K562 (cell line): ENCODE results near the gene GATC. TPM values are rescaled to one million over a fixed set of nuclear protein-coding genes. Genes with fewer than 3 reads are reported as not detected.

ENCODE experiments used
- DACH1 ChIP-seq: fragments of 450-650 bp; IDR thresholded peaks from 2 replicates; pipeline ENCODE4 v1.6.1; 2018; ENCODE audit not compliant: partially characterized antibody
- EP400 ChIP-seq: fragments of 450-650 bp; IDR thresholded peaks from 2 replicates; pipeline ENCODE4 v1.6.1; 2017; ENCODE audit warnings: antibody characterized with exemption, mild to moderate bottlenecking, moderate library complexity
- FOXA3 ChIP-seq, 2 experiments: fragments of 450-650 bp in 1 of 2; sonication (generic) in 1 of 2; formaldehyde crosslinking; IDR thresholded peaks in 1 of 2; conservative IDR thresholded peaks in 1 of 2; 2 replicates each; pipeline versions ENCODE4 v1.4.0 to v1.8.0; 2020 to 2022; ENCODE audit warnings: mild to moderate bottlenecking in 2 of 2, missing genetic modification reagents in 1 of 2
- GABPB1 ChIP-seq: sonication (generic); formaldehyde crosslinking; IDR thresholded peaks from 2 replicates; pipeline ENCODE4 v1.8.0; 2022; ENCODE audit warnings: mild to moderate bottlenecking, missing genetic modification reagents
- NFRKB ChIP-seq: fragments of 450-650 bp; IDR thresholded peaks from 2 replicates; pipeline ENCODE4 v1.6.1; 2016; ENCODE audit warnings: low read depth
- RHOXF2B ChIP-seq: fragments of 250-450 bp; sonication (Bioruptor Pico); conservative IDR thresholded peaks from 2 replicates; pipeline ENCODE4 v1.5.1; 2021
- SAP30 ChIP-seq: fragments of 200-600 bp; sonication (generic); IDR thresholded peaks from 2 replicates; pipeline ENCODE4 v1.6.1; 2012; ENCODE audit warnings: borderline replicate concordance, low read depth, mild to moderate bottlenecking, moderate library complexity, low read length, control low read depth, inconsistent platforms; ENCODE audit not compliant: insufficient read depth, poor library complexity, severe bottlenecking
- TAF7 ChIP-seq: fragments of 450-650 bp; IDR thresholded peaks from 2 replicates; pipeline ENCODE4 v1.6.1; 2016; ENCODE audit warnings: missing genetic modification characterization, missing compliant biosample characterization
- ZEB2 ChIP-seq: fragments of 450-650 bp; IDR thresholded peaks from 2 replicates; pipeline ENCODE4 v1.6.1; 2016
- ZNF57 ChIP-seq: fragments of 450-650 bp; formaldehyde crosslinking; IDR thresholded peaks from 2 replicates; pipeline ENCODE4 v1.4.0; 2020; ENCODE audit warnings: mild to moderate bottlenecking, moderate library complexity
- ZNF584 ChIP-seq: fragments of 200-800 bp; sonication (Bioruptor generic); IDR thresholded peaks from 2 replicates; pipeline ENCODE4 v1.6.1; 2016; ENCODE audit warnings: low read depth, mild to moderate bottlenecking, missing genetic modification characterization, missing compliant biosample characterization
- polyA plus RNA-seq, 8 experiments: library from polyadenylated mRNA; depleted of rRNA in 4 of 8; stranded (reverse) in 5 of 8; unstranded in 3 of 8; fragments of >200 nt; fragmentation: Nextera tagmentation in 2 of 8; fragmentation: Illumina TruSeq in 1 of 8; extraction: Ambion mirVana in 2 of 8; extraction: Trizol in 1 of 8; gene quantifications; 2 replicates each; pipeline versions ENCODE4 v1.2.1 to v1.2.3, GENCODE V29; 2011 to 2014; ENCODE audit warnings: inconsistent platforms in 1 of 8, missing spikeins in 1 of 8
- total RNA-seq, 7 experiments: library from RNA; depleted of rRNA in 6 of 7; stranded (reverse); fragments of >200 nt in 6 of 7; fragmentation: Illumina TruSeq in 2 of 7; extraction: Trizol in 2 of 7; gene quantifications; 2 replicates each; pipeline versions ENCODE4 v1.2.1 to v1.2.3, GENCODE V29; 2011 to 2021; ENCODE audit warnings: low replicate concordance in 1 of 7
- TF ChIP-seq, protein P1 (sequence below): IDR thresholded peaks from 2 replicates; pipeline ENCODE4 v1.6.1; 2011; ENCODE audit warnings: borderline replicate concordance, low read depth, mild to moderate bottlenecking, moderate library complexity, low read length; ENCODE audit not compliant: insufficient read depth, poor library complexity, severe bottlenecking
- TF ChIP-seq, protein P2 (sequence below), 2 experiments: fragments of 450-650 bp in 1 of 2; sonication (generic) in 1 of 2; formaldehyde crosslinking; conservative IDR thresholded peaks; 2 replicates each; pipeline versions ENCODE4 v1.4.0 to v1.8.1; 2020 to 2022; ENCODE audit warnings: mild to moderate bottlenecking in 1 of 2, missing genetic modification reagents in 1 of 2
- TF ChIP-seq, protein P3 (sequence below): fragments of 450-650 bp; conservative IDR thresholded peaks from 2 replicates; pipeline ENCODE4 v1.6.1; 2016; ENCODE audit warnings: missing genetic modification characterization, low read depth, mild to moderate bottlenecking, missing compliant biosample characterization, moderate library complexity
- TF ChIP-seq, protein P4 (sequence below): sonication (generic); formaldehyde crosslinking; IDR thresholded peaks from 2 replicates; pipeline ENCODE4 v1.8.0; 2022; ENCODE audit warnings: missing genetic modification reagents, mild to moderate bottlenecking, moderate library complexity, borderline replicate concordance
- TF ChIP-seq, protein P5 (sequence below), 2 experiments: IDR thresholded peaks; 2 replicates each; pipeline ENCODE4 v1.6.1; 2012; ENCODE audit warnings: improper control_type of control experiment in 2 of 2, low read depth in 2 of 2, low read length in 2 of 2, borderline replicate concordance in 1 of 2
- TF ChIP-seq, protein P6 (sequence below): fragments of 250-450 bp; sonication (Bioruptor Pico); IDR thresholded peaks from 2 replicates; pipeline ENCODE4 v1.5.0; 2020; ENCODE audit warnings: mild to moderate bottlenecking

Gene GATC
- total and polyA plus RNA-seq, 9 of the 15 experiments (the other 6 are each of a cell fraction or from before 2014, with no cell fraction given), result 5.8 to 52.6 (median 28.2) TPM

DNA sequence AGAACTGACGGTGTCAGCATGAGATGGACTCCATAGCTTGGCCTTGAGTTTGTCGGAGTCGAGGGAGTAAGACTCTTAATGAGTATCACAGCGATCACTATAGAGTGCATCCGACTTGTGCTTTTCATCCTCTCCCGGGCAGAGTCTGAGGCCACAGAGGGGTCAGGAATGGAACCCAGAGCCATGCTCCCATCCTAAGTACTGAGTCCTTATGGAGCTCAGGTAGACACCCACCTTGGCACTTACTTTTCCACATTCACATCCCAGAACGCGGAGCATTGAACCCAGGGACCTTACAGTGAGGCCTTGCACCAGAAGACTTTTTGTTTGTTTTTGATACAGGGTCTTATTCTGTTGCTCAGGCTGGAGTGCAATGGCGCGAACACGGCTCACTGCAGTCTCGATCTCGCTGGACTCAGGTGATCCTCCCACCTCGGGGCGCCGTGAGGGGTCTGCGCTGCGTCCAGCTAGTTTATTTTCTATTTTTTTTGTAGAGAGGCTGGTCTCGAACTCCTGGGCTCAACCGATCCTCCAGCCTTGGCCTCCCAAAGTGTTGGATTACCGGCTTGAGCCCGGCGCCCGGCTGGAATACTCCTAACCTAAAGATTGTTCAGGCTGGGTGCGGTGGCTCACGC is 24.0 kb downstream of the GATC start (continued):
- TF ChIP-seq, protein P1, sequence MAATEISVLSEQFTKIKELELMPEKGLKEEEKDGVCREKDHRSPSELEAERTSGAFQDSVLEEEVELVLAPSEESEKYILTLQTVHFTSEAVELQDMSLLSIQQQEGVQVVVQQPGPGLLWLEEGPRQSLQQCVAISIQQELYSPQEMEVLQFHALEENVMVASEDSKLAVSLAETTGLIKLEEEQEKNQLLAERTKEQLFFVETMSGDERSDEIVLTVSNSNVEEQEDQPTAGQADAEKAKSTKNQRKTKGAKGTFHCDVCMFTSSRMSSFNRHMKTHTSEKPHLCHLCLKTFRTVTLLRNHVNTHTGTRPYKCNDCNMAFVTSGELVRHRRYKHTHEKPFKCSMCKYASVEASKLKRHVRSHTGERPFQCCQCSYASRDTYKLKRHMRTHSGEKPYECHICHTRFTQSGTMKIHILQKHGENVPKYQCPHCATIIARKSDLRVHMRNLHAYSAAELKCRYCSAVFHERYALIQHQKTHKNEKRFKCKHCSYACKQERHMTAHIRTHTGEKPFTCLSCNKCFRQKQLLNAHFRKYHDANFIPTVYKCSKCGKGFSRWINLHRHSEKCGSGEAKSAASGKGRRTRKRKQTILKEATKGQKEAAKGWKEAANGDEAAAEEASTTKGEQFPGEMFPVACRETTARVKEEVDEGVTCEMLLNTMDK, result no peak
- 0 out of 2 replicates have a peak, but pooled peaks have one; percentile 25 for TF ChIP-seq ZNF584 (CRISPR knock-in tag)
- TF ChIP-seq, protein P2, sequence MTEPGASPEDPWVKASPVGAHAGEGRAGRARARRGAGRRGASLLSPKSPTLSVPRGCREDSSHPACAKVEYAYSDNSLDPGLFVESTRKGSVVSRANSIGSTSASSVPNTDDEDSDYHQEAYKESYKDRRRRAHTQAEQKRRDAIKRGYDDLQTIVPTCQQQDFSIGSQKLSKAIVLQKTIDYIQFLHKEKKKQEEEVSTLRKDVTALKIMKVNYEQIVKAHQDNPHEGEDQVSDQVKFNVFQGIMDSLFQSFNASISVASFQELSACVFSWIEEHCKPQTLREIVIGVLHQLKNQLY (CRISPR knock-in tag; conservative IDR thresholded peaks at IDR 0.05), result no peak
- TF ChIP-seq ZEB2, result no peak
- no peak for TF ChIP-seq ZNF57 (CRISPR knock-in tag)
- TF ChIP-seq, protein P3, sequence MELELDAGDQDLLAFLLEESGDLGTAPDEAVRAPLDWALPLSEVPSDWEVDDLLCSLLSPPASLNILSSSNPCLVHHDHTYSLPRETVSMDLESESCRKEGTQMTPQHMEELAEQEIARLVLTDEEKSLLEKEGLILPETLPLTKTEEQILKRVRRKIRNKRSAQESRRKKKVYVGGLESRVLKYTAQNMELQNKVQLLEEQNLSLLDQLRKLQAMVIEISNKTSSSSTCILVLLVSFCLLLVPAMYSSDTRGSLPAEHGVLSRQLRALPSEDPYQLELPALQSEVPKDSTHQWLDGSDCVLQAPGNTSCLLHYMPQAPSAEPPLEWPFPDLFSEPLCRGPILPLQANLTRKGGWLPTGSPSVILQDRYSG (tag), result 0 out of 2 replicates have a peak, but pooled peaks have one; percentile 2
- TF ChIP-seq, protein P4, sequence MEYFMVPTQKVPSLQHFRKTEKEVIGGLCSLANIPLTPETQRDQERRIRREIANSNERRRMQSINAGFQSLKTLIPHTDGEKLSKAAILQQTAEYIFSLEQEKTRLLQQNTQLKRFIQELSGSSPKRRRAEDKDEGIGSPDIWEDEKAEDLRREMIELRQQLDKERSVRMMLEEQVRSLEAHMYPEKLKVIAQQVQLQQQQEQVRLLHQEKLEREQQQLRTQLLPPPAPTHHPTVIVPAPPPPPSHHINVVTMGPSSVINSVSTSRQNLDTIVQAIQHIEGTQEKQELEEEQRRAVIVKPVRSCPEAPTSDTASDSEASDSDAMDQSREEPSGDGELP, result no peak; the same call in 1 of the 2 replicates
- TF ChIP-seq, protein P5, sequence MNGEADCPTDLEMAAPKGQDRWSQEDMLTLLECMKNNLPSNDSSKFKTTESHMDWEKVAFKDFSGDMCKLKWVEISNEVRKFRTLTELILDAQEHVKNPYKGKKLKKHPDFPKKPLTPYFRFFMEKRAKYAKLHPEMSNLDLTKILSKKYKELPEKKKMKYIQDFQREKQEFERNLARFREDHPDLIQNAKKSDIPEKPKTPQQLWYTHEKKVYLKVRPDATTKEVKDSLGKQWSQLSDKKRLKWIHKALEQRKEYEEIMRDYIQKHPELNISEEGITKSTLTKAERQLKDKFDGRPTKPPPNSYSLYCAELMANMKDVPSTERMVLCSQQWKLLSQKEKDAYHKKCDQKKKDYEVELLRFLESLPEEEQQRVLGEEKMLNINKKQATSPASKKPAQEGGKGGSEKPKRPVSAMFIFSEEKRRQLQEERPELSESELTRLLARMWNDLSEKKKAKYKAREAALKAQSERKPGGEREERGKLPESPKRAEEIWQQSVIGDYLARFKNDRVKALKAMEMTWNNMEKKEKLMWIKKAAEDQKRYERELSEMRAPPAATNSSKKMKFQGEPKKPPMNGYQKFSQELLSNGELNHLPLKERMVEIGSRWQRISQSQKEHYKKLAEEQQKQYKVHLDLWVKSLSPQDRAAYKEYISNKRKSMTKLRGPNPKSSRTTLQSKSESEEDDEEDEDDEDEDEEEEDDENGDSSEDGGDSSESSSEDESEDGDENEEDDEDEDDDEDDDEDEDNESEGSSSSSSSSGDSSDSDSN (IDR thresholded peaks at IDR 0.05; ENCODE audit: borderline replicate concordance in 1 of 2, low read depth in 2 of 2, low read length in 2 of 2), result 0 out of 4 replicates have a peak, but pooled peaks of 1 of the 2 experiments have one; percentile 28
- 0 out of 2 replicates have a peak, but pooled peaks have one; percentile 47 for TF ChIP-seq NFRKB
- TF ChIP-seq EP400, result no peak
- TF ChIP-seq, protein P6, sequence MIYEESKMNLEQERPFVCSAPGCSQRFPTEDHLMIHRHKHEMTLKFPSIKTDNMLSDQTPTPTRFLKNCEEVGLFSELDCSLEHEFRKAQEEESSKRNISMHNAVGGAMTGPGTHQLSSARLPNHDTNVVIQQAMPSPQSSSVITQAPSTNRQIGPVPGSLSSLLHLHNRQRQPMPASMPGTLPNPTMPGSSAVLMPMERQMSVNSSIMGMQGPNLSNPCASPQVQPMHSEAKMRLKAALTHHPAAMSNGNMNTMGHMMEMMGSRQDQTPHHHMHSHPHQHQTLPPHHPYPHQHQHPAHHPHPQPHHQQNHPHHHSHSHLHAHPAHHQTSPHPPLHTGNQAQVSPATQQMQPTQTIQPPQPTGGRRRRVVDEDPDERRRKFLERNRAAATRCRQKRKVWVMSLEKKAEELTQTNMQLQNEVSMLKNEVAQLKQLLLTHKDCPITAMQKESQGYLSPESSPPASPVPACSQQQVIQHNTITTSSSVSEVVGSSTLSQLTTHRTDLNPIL (CRISPR knock-in tag), result no peak
- TF ChIP-seq DACH1, result no peak
- peak; percentile 63 for TF ChIP-seq SAP30
- TF ChIP-seq FOXA3 (CRISPR knock-in tag; conservative IDR thresholded peaks at IDR 0.05 in 1 of 2, IDR thresholded peaks at IDR 0.05 in 1 of 2), result 0 out of 4 replicates have a peak, but pooled peaks of 1 of the 2 experiments have one; percentile 56
- 0 out of 2 replicates have a peak, but pooled peaks have one; percentile 7 for TF ChIP-seq TAF7 (tag)
- no peak for TF ChIP-seq RHOXF2B (CRISPR knock-in tag)
- 0 out of 2 replicates have a peak, but pooled peaks have one; percentile 19 for TF ChIP-seq GABPB1 (CRISPR knock-in tag)
